NB4 (cell line): Measurements from ENCODE around the gene AKR1B1.

ENCODE experiments used
- CTCF ChIP-seq: IDR thresholded peaks from one replicate; pipeline ENCODE4 v1.5.1; 2012; ENCODE audit warnings: low read depth, low read length
- MAX ChIP-seq: IDR thresholded peaks from 2 replicates; pipeline ENCODE4 v1.6.1; 2011; ENCODE audit warnings: low read depth, low read length
- POLR2A ChIP-seq: IDR thresholded peaks from 2 replicates; pipeline ENCODE4 v1.6.1; 2011; ENCODE audit warnings: mild to moderate bottlenecking; ENCODE audit not compliant: insufficient read length; ENCODE audit errors: extremely low read depth

DNA sequence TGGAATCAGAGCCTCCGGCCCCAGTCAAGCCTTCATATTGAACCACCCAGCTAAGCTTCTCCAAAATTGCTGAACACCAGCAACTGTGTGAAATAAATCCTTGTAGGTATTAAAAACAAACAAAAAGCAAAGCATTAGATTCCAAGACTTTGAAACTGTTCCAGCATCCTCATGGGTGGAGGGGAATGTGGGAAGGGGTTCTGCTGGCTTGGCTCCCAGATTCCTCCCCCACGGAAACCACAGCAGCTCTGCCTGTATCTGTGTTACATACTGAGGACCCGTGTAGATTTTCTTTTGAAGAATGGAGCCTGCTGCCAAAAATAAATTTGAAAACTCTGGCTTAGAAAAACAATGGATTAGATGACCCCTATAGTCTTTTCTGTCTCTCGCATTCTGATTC lies 20.0 kb downstream of the AKR1B1 start:
- TF ChIP-seq POLR2A (no peak), CTCF (no peak), MAX (no peak)
